Adrenal gland (tissue), 5 donors: ENCODE results near the gene CD22.

ENCODE experiments used
- CTCF ChIP-seq, 6 experiments: fragments of 450-650 bp in 4 of 6; fragments of 200-600 bp in 2 of 6; sonication (generic) in 1 of 6; IDR thresholded peaks; 1 replicate in 5 of 6; 2 replicates in 1 of 6; pipeline versions ENCODE4 v1.5.1 to v1.8.0; 2016 to 2021; ENCODE audit warnings: antibody characterized with exemption in 6 of 6, mild to moderate bottlenecking in 2 of 6, moderate library complexity in 1 of 6
- POLR2A ChIP-seq, 2 donors: fragments of 450-650 bp; IDR thresholded peaks; one replicate each; pipeline ENCODE4 v1.6.1; 2017; ENCODE audit warnings: antibody characterized with exemption in 2 of 2, mild to moderate bottlenecking in 2 of 2, moderate library complexity in 1 of 2
- donor health status: DM: no; HTN: no; CAD: no.

GRCh38 chr19:35348911-35349611 is 20.1 kb downstream of the CD22 start:
- no peak for TF ChIP-seq CTCF (IDR thresholded peaks at IDR 0.05)
- no peak for TF ChIP-seq POLR2A (IDR thresholded peaks at IDR 0.05)
